HEK293T (cell line): ENCODE results near the gene TMEM242.

Experiments used
- ELF4 ChIP-seq: fragments of 450-650 bp; IDR thresholded peaks from 2 replicates; pipeline ENCODE4 v1.6.1; 2017; ENCODE audit warnings: antibody characterized with exemption
- FOXA1 ChIP-seq: fragments of 450-650 bp; IDR thresholded peaks from 2 replicates; pipeline ENCODE4 v1.6.1; 2016; ENCODE audit warnings: mild to moderate bottlenecking
- FOXK2 ChIP-seq: fragments of 450-650 bp; IDR thresholded peaks from 2 replicates; pipeline ENCODE4 v1.6.1; 2016; ENCODE audit warnings: mild to moderate bottlenecking
- FOXM1 ChIP-seq: fragments of 450-650 bp; IDR thresholded peaks from 2 replicates; pipeline ENCODE4 v1.6.1; 2017; ENCODE audit warnings: mild to moderate bottlenecking, borderline replicate concordance
- PKNOX1 ChIP-seq: fragments of 450-650 bp; IDR thresholded peaks from 2 replicates; pipeline ENCODE4 v1.6.1; 2016
- SP1 ChIP-seq: fragments of 450-650 bp; IDR thresholded peaks from 2 replicates; pipeline ENCODE4 v1.6.1; 2017
- TARDBP ChIP-seq: fragments of 450-650 bp; IDR thresholded peaks from 2 replicates; pipeline ENCODE4 v1.6.1; 2016

- TF ChIP-seq SP1 (no peak), FOXK2 (no peak), ELF4 (no peak), TARDBP (no peak), FOXM1 (no peak), FOXA1 (no peak), PKNOX1 (no peak)
Measured at GRCh38 chr6:157307661-157308060, 15.7 kb downstream of the TMEM242 start.
